ENCODE results near the gene AASS.

The AASS gene

DNA sequence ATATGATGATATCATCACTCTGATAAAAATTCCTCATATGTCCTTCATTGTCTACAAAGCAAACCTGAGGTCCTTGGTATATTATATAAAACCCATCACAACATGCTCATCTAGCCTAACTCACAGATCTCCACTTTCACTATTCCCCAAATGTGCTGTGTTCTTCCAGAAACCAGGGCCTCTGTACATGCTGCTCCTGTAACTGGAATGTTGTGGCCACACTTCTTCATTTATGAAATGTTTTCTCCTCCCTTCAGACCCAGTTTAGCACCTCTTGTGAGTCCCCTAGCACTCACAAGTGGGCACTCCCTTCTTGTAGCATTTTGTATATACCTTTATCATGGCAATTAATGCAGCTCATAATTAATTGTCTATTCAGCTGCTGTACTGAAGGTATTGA lies 61.9 kb downstream of the AASS start:
- no peak overlapping the region for H3K27ac ChIP-seq
- H3K27me3 ChIP-seq (replicated peaks) = no peaks in the 10 kb centered on the region
- TF ChIP-seq, protein P1, sequence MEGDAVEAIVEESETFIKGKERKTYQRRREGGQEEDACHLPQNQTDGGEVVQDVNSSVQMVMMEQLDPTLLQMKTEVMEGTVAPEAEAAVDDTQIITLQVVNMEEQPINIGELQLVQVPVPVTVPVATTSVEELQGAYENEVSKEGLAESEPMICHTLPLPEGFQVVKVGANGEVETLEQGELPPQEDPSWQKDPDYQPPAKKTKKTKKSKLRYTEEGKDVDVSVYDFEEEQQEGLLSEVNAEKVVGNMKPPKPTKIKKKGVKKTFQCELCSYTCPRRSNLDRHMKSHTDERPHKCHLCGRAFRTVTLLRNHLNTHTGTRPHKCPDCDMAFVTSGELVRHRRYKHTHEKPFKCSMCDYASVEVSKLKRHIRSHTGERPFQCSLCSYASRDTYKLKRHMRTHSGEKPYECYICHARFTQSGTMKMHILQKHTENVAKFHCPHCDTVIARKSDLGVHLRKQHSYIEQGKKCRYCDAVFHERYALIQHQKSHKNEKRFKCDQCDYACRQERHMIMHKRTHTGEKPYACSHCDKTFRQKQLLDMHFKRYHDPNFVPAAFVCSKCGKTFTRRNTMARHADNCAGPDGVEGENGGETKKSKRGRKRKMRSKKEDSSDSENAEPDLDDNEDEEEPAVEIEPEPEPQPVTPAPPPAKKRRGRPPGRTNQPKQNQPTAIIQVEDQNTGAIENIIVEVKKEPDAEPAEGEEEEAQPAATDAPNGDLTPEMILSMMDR (IDR thresholded peaks at IDR 0.05; ENCODE audit: low read depth, low read length, missing control alignments) = no peak
- no peak overlapping the region for H3K4me3 ChIP-seq (ENCODE audit: low read depth, low read length)
- no peak for DNase-seq
- peaks cover 7% of the 10 kb centered on the region for H3K36me3 ChIP-seq (replicated peaks)
- in situ Hi-C loops (cut with HindIII; ENCODE audit: low pct_ligation_motif_present, low sequenced_read_pairs) = no loop called here

DNA sequence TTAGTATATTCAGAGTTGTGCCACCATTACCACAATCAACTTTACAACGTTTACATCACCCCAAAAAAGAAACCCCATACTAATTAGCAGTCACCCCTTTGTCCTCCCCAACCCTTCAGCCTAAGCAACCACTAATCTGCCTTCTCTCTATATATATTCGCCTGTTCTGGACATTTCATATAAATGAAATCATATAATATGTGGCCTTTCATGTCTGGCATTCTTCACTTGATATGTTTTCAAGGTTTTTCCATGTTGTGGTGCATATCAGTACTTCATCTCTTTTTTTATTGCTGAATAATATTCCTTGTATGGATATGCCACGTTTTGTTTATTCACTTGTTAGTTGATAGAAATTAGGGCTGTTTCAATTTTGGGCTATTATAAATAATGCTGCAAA lies 70.4 kb downstream of the AASS start:
- TF ChIP-seq, protein P1 (IDR thresholded peaks at IDR 0.05; ENCODE audit: low read depth, low read length, missing control alignments) = no peak
- no peak overlapping the region for H3K4me3 ChIP-seq (ENCODE audit: low read depth, low read length)
- DNase-seq = no peak
- H3K36me3 ChIP-seq (replicated peaks) = peaks cover 4% of the 10 kb centered on the region
- H3K27ac ChIP-seq = no peak overlapping the region
- H3K27me3 ChIP-seq (replicated peaks) = no peaks in the 10 kb centered on the region
- in situ Hi-C loops (cut with HindIII; ENCODE audit: low pct_ligation_motif_present, low sequenced_read_pairs) = no loop called here

DNA sequence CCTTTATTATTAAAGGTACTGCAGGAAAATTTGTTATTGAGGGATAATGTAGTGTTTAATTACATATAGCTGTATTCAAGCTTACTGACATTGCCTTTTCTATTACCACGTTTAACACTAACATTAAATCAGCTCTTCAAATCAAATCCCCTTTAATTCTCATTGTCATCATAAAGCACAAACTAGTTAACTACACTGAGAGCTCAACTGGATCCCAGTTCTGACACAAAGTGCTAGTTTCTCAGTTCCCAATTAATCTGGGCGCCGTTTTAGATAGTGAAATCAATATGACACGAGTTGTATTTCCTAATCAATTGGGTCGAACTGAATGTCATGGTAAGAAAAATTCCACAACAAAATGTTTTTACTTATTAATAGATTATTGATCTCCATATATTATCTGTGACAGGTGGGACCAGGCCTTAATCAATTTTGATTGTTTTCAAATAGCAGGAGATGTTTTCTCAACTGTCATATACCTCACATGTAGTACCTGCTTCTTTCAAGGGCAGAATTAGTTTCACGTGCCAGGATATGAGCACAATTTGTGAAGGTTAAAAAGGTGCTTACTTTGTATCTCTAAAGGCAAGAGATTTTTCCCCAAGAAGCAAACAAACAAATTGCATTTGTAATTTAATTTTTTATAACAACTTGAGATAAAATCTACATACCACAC lies 71.0 kb downstream of the AASS start:
- DNase-seq = no peak
- H3K27ac ChIP-seq = no peak overlapping the region
- no peak overlapping the region for H3K4me3 ChIP-seq (ENCODE audit: low read depth, low read length)
- in situ Hi-C loops (cut with HindIII; ENCODE audit: low pct_ligation_motif_present, low sequenced_read_pairs) = no loop called here
- no peaks in the 10 kb centered on the region for H3K27me3 ChIP-seq (replicated peaks)
- peaks cover 4% of the 10 kb centered on the region for H3K36me3 ChIP-seq (replicated peaks)
- TF ChIP-seq, protein P1 (IDR thresholded peaks at IDR 0.05; ENCODE audit: low read depth, low read length, missing control alignments) = no peak

DNA sequence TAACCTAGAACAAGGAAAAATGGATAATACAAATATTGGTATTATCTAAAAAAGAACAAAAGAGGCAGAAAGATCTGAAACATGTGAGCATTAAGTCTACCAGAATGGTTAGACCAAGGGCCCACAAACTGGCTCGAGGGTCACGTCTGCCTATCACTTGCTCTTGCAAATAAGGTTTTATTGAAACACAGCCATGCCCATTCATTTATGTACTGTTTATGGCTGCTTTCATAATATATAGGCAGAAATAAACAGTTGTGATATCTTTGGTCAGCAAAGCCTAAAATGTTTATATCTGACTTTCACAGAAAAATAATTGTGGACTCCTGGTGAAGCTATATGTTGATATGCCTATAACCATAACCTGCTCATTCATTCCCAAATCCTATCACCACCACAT lies 71.8 kb downstream of the AASS start:
- Histone ChIP-seq H3K36me3 (replicated peaks) (no peaks in the 10 kb centered on the region), H3K4me3 (ENCODE audit: low read depth, low read length) (no peak overlapping the region), H3K27ac (no peak overlapping the region), H3K27me3 (replicated peaks) (no peaks in the 10 kb centered on the region)
- DNase-seq = no peak
- in situ Hi-C loops (cut with HindIII; ENCODE audit: low pct_ligation_motif_present, low sequenced_read_pairs) = no loop called here
- TF ChIP-seq, protein P1 (IDR thresholded peaks at IDR 0.05; ENCODE audit: low read depth, low read length, missing control alignments) = no peak

DNA sequence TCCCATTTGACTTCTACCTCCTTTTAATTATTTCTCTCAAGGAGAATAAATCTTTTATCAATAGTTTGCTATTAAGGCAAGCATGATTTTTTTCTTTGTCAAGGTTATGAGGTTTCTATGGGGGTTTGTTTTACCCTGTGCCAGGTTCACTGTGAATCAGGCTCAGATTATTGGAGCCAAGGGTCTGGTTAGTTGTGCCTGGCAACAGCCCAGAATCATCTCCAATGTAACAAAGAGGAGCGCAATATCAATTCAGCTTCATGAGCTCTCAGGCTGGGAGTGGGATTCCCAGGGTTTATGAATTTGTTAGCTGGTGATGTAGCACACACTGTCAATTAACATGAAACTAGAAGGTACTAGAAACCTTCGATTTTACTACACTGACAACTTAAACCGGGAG lies 73.2 kb downstream of the AASS start:
- no peaks in the 10 kb centered on the region for H3K27me3 ChIP-seq (replicated peaks)
- TF ChIP-seq, protein P1 (IDR thresholded peaks at IDR 0.05; ENCODE audit: low read depth, low read length, missing control alignments) = no peak
- in situ Hi-C loops (cut with HindIII; ENCODE audit: low pct_ligation_motif_present, low sequenced_read_pairs) = no loop called here

DNA sequence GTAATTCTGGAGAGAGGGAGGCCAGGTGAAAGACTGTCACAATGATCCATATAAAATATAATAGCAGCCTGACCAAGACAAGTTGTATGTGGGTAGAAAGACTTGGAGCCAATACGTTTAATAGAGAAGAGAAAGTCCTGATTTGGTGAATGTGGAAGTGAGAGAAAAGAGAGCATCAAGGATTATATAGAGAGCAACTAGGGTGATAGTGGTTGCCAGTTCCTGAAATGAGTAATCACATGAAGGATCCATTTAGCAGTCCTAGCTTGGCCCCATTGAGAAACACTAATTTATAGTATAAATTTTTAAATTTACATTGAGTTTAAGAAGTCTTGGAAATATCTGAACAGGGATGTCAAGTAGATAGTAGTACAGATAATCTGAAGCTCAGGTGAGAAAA lies 74.0 kb downstream of the AASS start:
- H3K27me3 ChIP-seq (replicated peaks) = no peaks in the 10 kb centered on the region
- no peaks in the 10 kb centered on the region for H3K36me3 ChIP-seq (replicated peaks)
- TF ChIP-seq, protein P1 (IDR thresholded peaks at IDR 0.05; ENCODE audit: low read depth, low read length, missing control alignments) = no peak
- in situ Hi-C loops (cut with HindIII; ENCODE audit: low pct_ligation_motif_present, low sequenced_read_pairs) = no loop called here
- DNase-seq = no peak
- H3K27ac ChIP-seq = no peak overlapping the region
- H3K4me3 ChIP-seq (ENCODE audit: low read depth, low read length) = no peak overlapping the region

More for the DNA sequence above, 73.2 kb downstream of the AASS start:
- Histone ChIP-seq H3K4me3 (ENCODE audit: low read depth, low read length) (no peak overlapping the region), H3K27ac (no peak overlapping the region), H3K36me3 (replicated peaks) (no peaks in the 10 kb centered on the region)
- no peak for DNase-seq
